Neutrophil (primary cell): ENCODE results near the gene NPRL2.

Experiments
- H3K27ac ChIP-seq: fragments of 200-600 bp; sonication (generic); 2 replicates; pipeline ENCODE4 v1.5.1; 2016; ENCODE audit warnings: mild to moderate bottlenecking, moderate library complexity
- H3K27me3 ChIP-seq: fragments of 200-600 bp; sonication (generic); 2 replicates; pipeline ENCODE4 v1.6.0; 2016; ENCODE audit warnings: mild to moderate bottlenecking
- H3K36me3 ChIP-seq: fragments of 200-600 bp; sonication (generic); 2 replicates; pipeline ENCODE4 v1.5.1; 2017
- H3K4me1 ChIP-seq, 2 experiments: fragments of 200-600 bp in 1 of 2; sonication (generic) in 1 of 2; 1 replicate in 1 of 2; 2 replicates in 1 of 2; pipeline versions ENCODE4 v1.5.1 to v1.6.1; 2013 to 2016; ENCODE audit warnings: low read depth in 1 of 2, low read length in 1 of 2, mild to moderate bottlenecking in 1 of 2, moderate library complexity in 1 of 2; ENCODE audit not compliant: control insufficient read depth in 1 of 2, insufficient read depth in 1 of 2
- H3K4me3 ChIP-seq, 2 experiments: fragments of 200-600 bp in 1 of 2; sonication (generic) in 1 of 2; 1 replicate in 1 of 2; 2 replicates in 1 of 2; pipeline ENCODE4 v1.5.1; 2013 to 2016; ENCODE audit warnings: low read depth in 1 of 2, low read length in 1 of 2, mild to moderate bottlenecking in 1 of 2, moderate library complexity in 1 of 2
- H3K9me3 ChIP-seq: fragments of 200-600 bp; sonication (generic); 2 replicates; pipeline ENCODE4 v1.5.1; 2016
- TF ChIP-seq, protein P1 (sequence below): fragments of 200-600 bp; sonication (generic); IDR thresholded peaks from 2 replicates; pipeline ENCODE4 v1.5.1; 2016; ENCODE audit warnings: antibody characterized with exemption

NPRL2 gene

DNA sequence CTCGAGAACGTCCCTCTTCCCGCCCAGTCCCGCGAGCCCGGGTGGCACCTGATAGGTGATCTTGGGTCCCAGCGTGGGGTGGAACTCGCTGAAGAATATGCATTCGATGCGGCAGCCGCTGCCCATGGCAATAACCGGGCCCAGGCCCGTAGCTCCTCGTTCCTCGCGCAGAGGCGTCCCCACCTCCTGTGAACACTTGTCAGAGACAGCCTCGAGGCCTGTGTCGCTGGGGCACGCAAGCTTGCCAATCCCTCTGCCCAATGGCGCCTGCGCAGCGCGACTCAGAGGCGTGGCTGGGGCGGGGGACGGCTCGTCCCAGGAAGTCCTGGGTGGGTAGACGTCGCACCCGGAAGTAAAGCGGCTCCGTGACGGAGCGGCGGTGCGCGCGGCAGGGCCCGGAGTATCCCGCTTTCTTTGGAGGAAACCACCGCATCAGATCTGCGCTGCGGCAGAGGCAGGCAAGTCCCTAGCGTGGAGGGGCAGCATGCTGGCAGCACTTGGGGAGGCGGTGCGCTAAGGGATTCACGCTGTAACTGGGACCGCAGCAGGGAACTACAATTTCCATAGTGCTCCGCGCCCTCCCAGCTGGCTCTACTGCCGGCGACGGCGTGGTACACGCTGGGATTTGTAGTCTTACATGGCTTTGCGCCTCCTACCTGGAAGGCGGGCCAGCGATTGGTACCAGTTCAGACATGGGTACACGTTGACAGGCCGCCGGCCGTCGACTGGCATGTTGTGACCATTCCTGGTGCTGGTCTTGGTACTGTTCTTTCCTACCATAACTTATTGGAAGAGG, at the start of gene NPRL2, which contains the start of gene CYB561D2:
Gene NPRL2, minus strand, starts transcription at position 249 of the 796 bp plus-strand sequence. Its CDS starts 123 bp downstream, at position 126.
Gene CYB561D2, plus strand, starts transcription at position 336 of the 796 bp plus-strand sequence. CDS start 572 bp downstream, outside the sequence.
- H3K9me3 ChIP-seq, result no peaks in the 10 kb centered on the region
- H3K27me3 ChIP-seq, result no peaks in the 10 kb centered on the region
- peaks cover 51% of the 10 kb centered on the region for H3K36me3 ChIP-seq
- H3K4me1 ChIP-seq, result peaks cover 33 to 34% of the 10 kb centered on the region in 2 experiments
- H3K4me3 ChIP-seq, result peak within 1 kb of the TSS; percentile 84 to 85
- TF ChIP-seq, protein P1, sequence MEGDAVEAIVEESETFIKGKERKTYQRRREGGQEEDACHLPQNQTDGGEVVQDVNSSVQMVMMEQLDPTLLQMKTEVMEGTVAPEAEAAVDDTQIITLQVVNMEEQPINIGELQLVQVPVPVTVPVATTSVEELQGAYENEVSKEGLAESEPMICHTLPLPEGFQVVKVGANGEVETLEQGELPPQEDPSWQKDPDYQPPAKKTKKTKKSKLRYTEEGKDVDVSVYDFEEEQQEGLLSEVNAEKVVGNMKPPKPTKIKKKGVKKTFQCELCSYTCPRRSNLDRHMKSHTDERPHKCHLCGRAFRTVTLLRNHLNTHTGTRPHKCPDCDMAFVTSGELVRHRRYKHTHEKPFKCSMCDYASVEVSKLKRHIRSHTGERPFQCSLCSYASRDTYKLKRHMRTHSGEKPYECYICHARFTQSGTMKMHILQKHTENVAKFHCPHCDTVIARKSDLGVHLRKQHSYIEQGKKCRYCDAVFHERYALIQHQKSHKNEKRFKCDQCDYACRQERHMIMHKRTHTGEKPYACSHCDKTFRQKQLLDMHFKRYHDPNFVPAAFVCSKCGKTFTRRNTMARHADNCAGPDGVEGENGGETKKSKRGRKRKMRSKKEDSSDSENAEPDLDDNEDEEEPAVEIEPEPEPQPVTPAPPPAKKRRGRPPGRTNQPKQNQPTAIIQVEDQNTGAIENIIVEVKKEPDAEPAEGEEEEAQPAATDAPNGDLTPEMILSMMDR, result peak; percentile 33
- H3K27ac ChIP-seq, result peak within 1 kb of the TSS; percentile 94

DNA sequence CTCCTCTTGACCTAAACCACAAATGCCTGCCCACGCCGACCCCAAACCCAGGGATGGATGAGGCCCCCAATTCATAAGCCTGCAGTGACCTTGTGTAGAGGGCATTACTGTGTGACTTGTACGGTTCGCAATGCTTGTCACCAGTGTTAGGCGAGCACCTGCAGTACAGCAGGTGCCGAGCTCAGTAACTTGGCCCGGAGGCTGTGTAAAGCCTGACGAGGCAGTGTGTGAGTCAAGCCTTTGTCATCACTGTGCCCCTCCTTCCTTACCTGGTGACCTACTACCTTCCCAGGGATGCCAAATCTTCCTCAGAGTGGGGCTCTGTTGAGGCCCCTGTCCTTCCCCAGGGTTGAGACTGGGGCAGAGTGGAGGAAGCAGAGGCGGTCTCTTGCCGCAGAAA, 45.9 kb upstream of the NPRL2 start:
- Histone ChIP-seq H3K27me3 (no peaks in the 10 kb centered on the region), H3K27ac (no peak overlapping the region), H3K4me3 (no peak overlapping the region), H3K4me1 (no peaks in the 10 kb centered on the region), H3K9me3 (no peaks in the 10 kb centered on the region), H3K36me3 (no peaks in the 10 kb centered on the region)
- TF ChIP-seq, protein P1, result no peak

DNA sequence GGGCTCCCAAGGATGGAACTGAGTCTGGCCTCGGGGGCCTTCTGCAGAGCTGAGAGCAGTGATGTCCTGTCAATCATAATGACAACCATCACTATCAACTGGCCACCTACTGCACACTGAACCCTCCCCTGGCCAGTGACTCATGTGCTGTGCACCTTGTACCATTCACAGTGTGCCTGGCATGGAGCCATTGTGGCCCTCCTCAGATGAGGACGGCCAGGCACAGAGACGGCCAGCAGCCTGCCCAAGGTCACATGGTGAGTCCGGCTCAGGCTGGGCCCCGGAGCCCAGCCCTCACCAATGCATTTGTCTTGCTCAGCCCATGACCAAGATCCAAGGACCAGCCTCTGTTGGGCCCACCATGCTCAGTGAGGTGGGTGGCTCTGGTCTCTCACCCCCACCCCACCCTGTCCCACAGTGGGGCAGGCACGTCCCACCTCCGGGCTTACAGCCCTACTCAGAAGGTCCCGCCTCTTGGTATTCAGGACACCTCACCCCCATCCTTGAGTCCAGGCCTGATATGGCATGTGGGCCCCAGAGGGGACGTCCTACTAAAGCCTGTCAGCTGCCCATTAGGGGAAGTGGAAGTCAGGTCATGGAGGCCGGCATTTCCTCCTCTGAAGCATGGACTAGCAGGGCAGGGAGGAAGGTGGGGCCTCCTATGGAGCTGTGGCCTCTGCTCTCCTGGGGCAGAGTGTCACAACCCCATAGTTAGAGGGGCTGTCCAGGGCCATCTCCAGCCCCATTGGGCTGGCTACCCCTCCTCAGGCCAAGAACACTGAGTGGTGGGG, 44.7 kb upstream of the NPRL2 start:
- Histone ChIP-seq H3K4me3 (no peak overlapping the region), H3K9me3 (no peaks in the 10 kb centered on the region), H3K4me1 (no peaks in the 10 kb centered on the region), H3K27ac (no peak overlapping the region), H3K27me3 (no peaks in the 10 kb centered on the region), H3K36me3 (no peaks in the 10 kb centered on the region)
- TF ChIP-seq, protein P1, result no peak

DNA sequence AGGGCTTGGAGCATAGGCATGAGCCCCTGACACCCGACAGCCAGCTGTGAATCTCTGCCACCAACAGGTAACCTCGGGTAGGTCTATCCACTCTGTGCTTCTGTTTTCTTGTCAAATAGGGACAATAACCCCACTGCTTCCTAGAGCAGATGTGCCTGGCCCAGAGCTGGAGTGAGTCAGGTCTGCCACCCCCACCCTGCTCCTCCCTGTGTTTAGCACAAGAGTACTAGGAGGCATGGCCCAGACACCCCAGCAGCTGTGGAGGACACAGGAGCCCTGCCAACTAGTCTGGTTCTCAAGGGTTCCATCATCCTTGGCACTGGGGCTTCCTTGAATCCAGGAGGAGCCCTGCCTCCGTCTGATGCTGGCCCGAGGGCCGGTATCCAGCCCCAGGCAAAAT, 42.5 kb upstream of the NPRL2 start:
- no peak overlapping the region for H3K27ac ChIP-seq
- H3K9me3 ChIP-seq, result no peaks in the 10 kb centered on the region
- TF ChIP-seq, protein P1, result no peak
- H3K4me1 ChIP-seq, result no peaks in the 10 kb centered on the region
- H3K27me3 ChIP-seq, result no peaks in the 10 kb centered on the region
- no peak overlapping the region for H3K4me3 ChIP-seq
- H3K36me3 ChIP-seq, result no peaks in the 10 kb centered on the region

DNA sequence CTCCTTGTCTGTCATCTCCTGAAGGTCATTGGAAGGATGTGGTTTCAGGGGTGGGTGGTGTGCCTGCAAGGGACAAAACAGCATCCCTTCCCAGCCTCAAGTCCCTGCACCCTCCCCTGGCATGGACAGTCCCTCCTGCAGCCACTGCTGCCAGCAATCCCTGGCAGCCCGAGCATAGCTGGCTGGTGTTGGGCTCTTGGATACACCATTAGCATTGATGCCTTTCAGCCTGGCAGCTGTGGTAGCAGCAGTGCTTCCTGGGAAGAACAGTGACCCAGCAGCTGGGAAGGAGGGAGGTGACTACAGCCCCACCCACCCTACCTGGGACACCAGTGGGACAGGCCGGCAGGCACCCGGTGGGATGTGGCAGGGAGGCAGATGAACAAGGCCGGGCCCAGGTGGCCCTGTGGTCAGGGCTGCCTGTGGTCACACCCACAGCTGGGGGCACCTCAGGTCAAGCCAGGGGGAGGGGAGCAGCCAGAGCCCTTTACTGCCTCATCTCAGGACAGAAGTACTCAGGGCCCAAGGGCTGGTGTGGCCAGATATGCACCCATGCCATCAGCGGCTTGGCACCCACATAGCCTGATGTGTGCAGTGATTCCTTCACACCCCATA, 41.6 kb upstream of the NPRL2 start:
- TF ChIP-seq, protein P1, result no peak
- H3K27ac ChIP-seq, result no peak overlapping the region
- no peaks in the 10 kb centered on the region for H3K9me3 ChIP-seq
- no peaks in the 10 kb centered on the region for H3K27me3 ChIP-seq
- no peak overlapping the region for H3K4me3 ChIP-seq
- H3K4me1 ChIP-seq, result no peaks in the 10 kb centered on the region
- no peaks in the 10 kb centered on the region for H3K36me3 ChIP-seq
